Rectal smooth muscle tissue (tissue), 1 donor: ENCODE data around the gene KLK1.

Source experiments
- H3K27ac ChIP-seq: one replicate; pipeline ENCODE4 v1.7.0; 2013; ENCODE audit warnings: low read depth, low read length, inconsistent platforms
- H3K27me3 ChIP-seq: one replicate; pipeline ENCODE4 v1.7.0; 2013; ENCODE audit warnings: low read length; ENCODE audit not compliant: control insufficient read depth, insufficient read depth
- H3K36me3 ChIP-seq: one replicate; pipeline ENCODE4 v1.7.0; 2013; ENCODE audit warnings: low read length; ENCODE audit not compliant: control insufficient read depth, insufficient read depth
- H3K4me1 ChIP-seq: one replicate; pipeline ENCODE4 v1.7.0; 2013; ENCODE audit warnings: low read length; ENCODE audit not compliant: control insufficient read depth, insufficient read depth
- H3K4me3 ChIP-seq: one replicate; pipeline ENCODE4 v1.7.0; 2013; ENCODE audit warnings: low read length
- H3K9ac ChIP-seq: one replicate; pipeline ENCODE4 v1.7.0; 2013; ENCODE audit warnings: low read length

KLK1 gene

GRCh38 chr19:50799547-50799851 lies 24.1 kb downstream of the KLK1 start:
- Histone ChIP-seq H3K36me3 (peaks cover 9% of the 10 kb centered on the region), H3K27ac (no peak overlapping the region), H3K27me3 (no peaks in the 10 kb centered on the region), H3K9ac (no peak overlapping the region), H3K4me3 (no peak overlapping the region), H3K4me1 (peaks cover 9% of the 10 kb centered on the region)

- no peak overlapping the region for H3K27ac ChIP-seq
- no peaks in the 10 kb centered on the region for H3K27me3 ChIP-seq
- H3K9ac ChIP-seq: no peak overlapping the region
- no peak overlapping the region for H3K4me3 ChIP-seq
- peaks cover 9% of the 10 kb centered on the region for H3K36me3 ChIP-seq
- peaks cover 9% of the 10 kb centered on the region for H3K4me1 ChIP-seq
These were observed 24.7 kb downstream of the KLK1 start for GRCh38 chr19:50798659-50799546.

GRCh38 chr19:50797781-50798658 lies 25.6 kb downstream of the KLK1 start:
- peaks cover 9% of the 10 kb centered on the region for H3K36me3 ChIP-seq
- H3K27ac ChIP-seq: no peak overlapping the region
- H3K4me1 ChIP-seq: peaks cover 2% of the 10 kb centered on the region
- no peak overlapping the region for H3K4me3 ChIP-seq
- H3K27me3 ChIP-seq: no peaks in the 10 kb centered on the region
- H3K9ac ChIP-seq: no peak overlapping the region

- Histone ChIP-seq H3K36me3 (peaks cover 9% of the 10 kb centered on the region), H3K27ac (no peak overlapping the region), H3K27me3 (no peaks in the 10 kb centered on the region), H3K9ac (no peak overlapping the region), H3K4me3 (no peak overlapping the region), H3K4me1 (no peaks in the 10 kb centered on the region)
These were observed 26.2 kb downstream of the KLK1 start for GRCh38 chr19:50797429-50797780.

GRCh38 chr19:50796634-50797428 lies 26.8 kb downstream of the KLK1 start:
- Histone ChIP-seq H3K36me3 (peaks cover 9% of the 10 kb centered on the region), H3K4me3 (no peak overlapping the region), H3K27ac (no peak overlapping the region), H3K27me3 (no peaks in the 10 kb centered on the region), H3K4me1 (no peaks in the 10 kb centered on the region), H3K9ac (no peak overlapping the region)

GRCh38 chr19:50796128-50796633 lies 27.4 kb downstream of the KLK1 start:
- no peaks in the 10 kb centered on the region for H3K4me1 ChIP-seq
- no peaks in the 10 kb centered on the region for H3K27me3 ChIP-seq
- no peak overlapping the region for H3K4me3 ChIP-seq
- H3K9ac ChIP-seq: no peak overlapping the region
- H3K27ac ChIP-seq: no peak overlapping the region
- H3K36me3 ChIP-seq: peaks cover 9% of the 10 kb centered on the region

- H3K4me3 ChIP-seq: no peak overlapping the region
- H3K4me1 ChIP-seq: no peaks in the 10 kb centered on the region
- H3K27me3 ChIP-seq: no peaks in the 10 kb centered on the region
- no peak overlapping the region for H3K27ac ChIP-seq
- no peak overlapping the region for H3K9ac ChIP-seq
- peaks cover 9% of the 10 kb centered on the region for H3K36me3 ChIP-seq
These were observed 27.9 kb downstream of the KLK1 start for GRCh38 chr19:50795664-50796073.

GRCh38 chr19:50794876-50795663 lies 28.5 kb downstream of the KLK1 start:
- no peaks in the 10 kb centered on the region for H3K27me3 ChIP-seq
- H3K4me3 ChIP-seq: no peak overlapping the region
- H3K27ac ChIP-seq: no peak overlapping the region
- H3K9ac ChIP-seq: no peak overlapping the region
- H3K4me1 ChIP-seq: no peaks in the 10 kb centered on the region
- H3K36me3 ChIP-seq: peaks cover 9% of the 10 kb centered on the region

- Histone ChIP-seq H3K4me3 (no peak overlapping the region), H3K27ac (no peak overlapping the region), H3K27me3 (no peaks in the 10 kb centered on the region), H3K9ac (no peak overlapping the region), H3K36me3 (peaks cover 9% of the 10 kb centered on the region), H3K4me1 (no peaks in the 10 kb centered on the region)
These were observed 29.3 kb downstream of the KLK1 start for GRCh38 chr19:50794074-50794875.

- H3K9ac ChIP-seq: no peak overlapping the region
- no peaks in the 10 kb centered on the region for H3K27me3 ChIP-seq
These were observed 30.0 kb downstream of the KLK1 start for GRCh38 chr19:50793558-50794065.

More at GRCh38 chr19:50793558-50794065, 30.0 kb downstream of the KLK1 start:
- Histone ChIP-seq H3K27ac (no peak overlapping the region), H3K4me3 (no peak overlapping the region), H3K36me3 (peaks cover 9% of the 10 kb centered on the region), H3K4me1 (no peaks in the 10 kb centered on the region)
